PC-3 (cell line): Measurements from ENCODE around the gene SREK1.

ENCODE experiments used
- EZH2 ChIP-seq: fragments of 300-600 bp; sonication (generic); IDR thresholded peaks from one replicate; pipeline ENCODE4 v1.6.1; 2017; ENCODE audit warnings: antibody characterized with exemption, mild to moderate bottlenecking, low read length; ENCODE audit not compliant: unreplicated experiment
- TF ChIP-seq, protein P1 (sequence below): fragments of 300-600 bp; sonication (generic); conservative IDR thresholded peaks from 2 replicates; pipeline ENCODE4 v1.5.1; 2017; ENCODE audit warnings: antibody characterized with exemption, low read depth, mild to moderate bottlenecking, low read length

DNA sequence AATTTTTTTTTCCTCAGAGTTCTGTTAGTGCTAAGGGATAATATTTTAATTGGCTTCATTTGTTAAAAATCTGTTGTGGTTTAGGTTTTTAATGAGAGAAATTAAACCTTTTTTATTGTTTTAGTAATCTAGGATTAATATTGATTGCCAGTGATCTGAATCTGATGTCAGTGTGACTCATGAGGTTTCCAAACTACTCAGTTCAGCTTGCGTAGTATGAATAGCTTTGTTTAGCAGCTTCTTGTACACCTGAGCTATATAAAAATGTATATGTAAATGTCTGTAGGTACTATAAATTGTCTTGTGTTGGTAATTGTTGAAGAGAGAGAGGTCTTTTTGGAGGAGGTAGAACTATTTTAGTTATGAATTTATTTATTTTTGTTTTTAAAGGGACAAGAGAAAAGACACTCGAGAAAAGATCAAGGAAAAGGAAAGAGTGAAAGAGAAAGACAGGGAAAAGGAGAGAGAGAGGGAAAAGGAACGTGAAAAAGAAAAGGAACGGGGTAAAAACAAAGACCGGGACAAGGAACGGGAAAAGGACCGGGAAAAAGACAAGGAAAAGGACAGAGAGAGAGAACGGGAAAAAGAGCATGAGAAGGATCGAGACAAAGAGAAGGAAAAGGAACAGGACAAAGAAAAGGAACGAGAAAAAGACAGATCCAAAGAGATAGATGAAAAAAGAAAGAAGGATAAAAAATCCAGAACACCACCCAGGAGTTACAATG lies 26.3 kb downstream of the SREK1 start:
- TF ChIP-seq, protein P1, sequence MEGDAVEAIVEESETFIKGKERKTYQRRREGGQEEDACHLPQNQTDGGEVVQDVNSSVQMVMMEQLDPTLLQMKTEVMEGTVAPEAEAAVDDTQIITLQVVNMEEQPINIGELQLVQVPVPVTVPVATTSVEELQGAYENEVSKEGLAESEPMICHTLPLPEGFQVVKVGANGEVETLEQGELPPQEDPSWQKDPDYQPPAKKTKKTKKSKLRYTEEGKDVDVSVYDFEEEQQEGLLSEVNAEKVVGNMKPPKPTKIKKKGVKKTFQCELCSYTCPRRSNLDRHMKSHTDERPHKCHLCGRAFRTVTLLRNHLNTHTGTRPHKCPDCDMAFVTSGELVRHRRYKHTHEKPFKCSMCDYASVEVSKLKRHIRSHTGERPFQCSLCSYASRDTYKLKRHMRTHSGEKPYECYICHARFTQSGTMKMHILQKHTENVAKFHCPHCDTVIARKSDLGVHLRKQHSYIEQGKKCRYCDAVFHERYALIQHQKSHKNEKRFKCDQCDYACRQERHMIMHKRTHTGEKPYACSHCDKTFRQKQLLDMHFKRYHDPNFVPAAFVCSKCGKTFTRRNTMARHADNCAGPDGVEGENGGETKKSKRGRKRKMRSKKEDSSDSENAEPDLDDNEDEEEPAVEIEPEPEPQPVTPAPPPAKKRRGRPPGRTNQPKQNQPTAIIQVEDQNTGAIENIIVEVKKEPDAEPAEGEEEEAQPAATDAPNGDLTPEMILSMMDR, result no peak
- TF ChIP-seq EZH2, result no peak
